GM12878 (cell line): ENCODE data around the gene SSBP4. TPM values are rescaled to one million over a fixed set of nuclear protein-coding genes. Genes with fewer than 3 reads are reported as not detected.

ENCODE experiments used
- ATAC-seq: fragments of 200-7000 bp; cut with Tn5 transposase; 3 replicates; pipeline ENCODE4 v1.9.1; 2020; ENCODE audit warnings: mild to moderate bottlenecking, moderate library complexity
- BruUV-seq: library from RNA; stranded (reverse); fragments of 400-500 nt; replicated peaks from 2 replicates; lab custom pipeline; 2021; lab: Mats Ljungman, UMichigan
- CTCF ChIA-PET: fragments of 300-600 bp; sonication (Branson Sonifier 250); formaldehyde crosslinking; extraction: SDS; loops from one replicate; lab custom pipeline; 2021; ENCODE audit warnings: inconsistent platforms; lab: Yijun Ruan, JAX
- POLR2A ChIA-PET: fragments of 350-600 bp; formaldehyde crosslinking; extraction: SDS; loops from one replicate; lab custom pipeline; 2021; ENCODE audit warnings: inconsistent platforms; lab: Charles Lee
- RAD21 ChIA-PET: fragments of 300-600 bp; sonication (Branson Sonifier 250); formaldehyde crosslinking; loops from one replicate; lab custom pipeline; 2023; ENCODE audit warnings: antibody characterized with exemption; ENCODE audit not compliant: unreplicated experiment; lab: Charles Lee
- SMC1A ChIA-PET: fragments of 300-600 bp; sonication (Branson Sonifier 250); formaldehyde crosslinking; loops from one replicate; lab custom pipeline; 2023; ENCODE audit not compliant: unreplicated experiment, uncharacterized antibody; lab: Charles Lee
- DNase-seq: peaks from one replicate; pipeline ENCODE4 v3.0.0-alpha.2; 2011; ENCODE audit warnings: low read depth, low spot score
- FAIRE-seq: peaks from 3 replicates; lab custom pipeline; 2011; peaks lifted over from hg19 to GRCh38; lab: Jason Lieb, UNC
- H2AFZ ChIP-seq: 2 replicates; pipeline ENCODE4 v1.6.0; 2011; ENCODE audit warnings: low read depth, low read length, control low read depth; ENCODE audit not compliant: control insufficient read depth
- H3K27ac ChIP-seq: 2 replicates; pipeline ENCODE4 v1.5.1; 2011; ENCODE audit warnings: control low read depth; ENCODE audit not compliant: control insufficient read depth, insufficient read depth
- H3K27me3 ChIP-seq, 2 experiments: replicated peaks in 1 of 2; 2 replicates each; pipeline versions ENCODE4 v1.6.0 to v1.6.1; 2011; ENCODE audit warnings: low read length in 1 of 2; ENCODE audit not compliant: control insufficient read depth in 2 of 2, insufficient read depth in 2 of 2
- H3K36me3 ChIP-seq, 2 experiments: 2 replicates each; pipeline ENCODE4 v1.5.1; 2011; ENCODE audit warnings: low read length in 1 of 2; ENCODE audit not compliant: control insufficient read depth in 2 of 2, insufficient read depth in 2 of 2
- H3K4me1 ChIP-seq: 2 replicates; pipeline ENCODE4 v1.6.1; 2011; ENCODE audit warnings: mild to moderate bottlenecking, low read length, moderate library complexity, mixed read lengths; ENCODE audit not compliant: control insufficient read depth, insufficient read depth
- H3K4me2 ChIP-seq: 2 replicates; pipeline ENCODE4 v1.6.0; 2011; ENCODE audit warnings: control low read depth; ENCODE audit not compliant: control insufficient read depth, insufficient read depth
- H3K4me3 ChIP-seq: fragments of 200-600 bp; sonication (generic); 2 replicates; pipeline ENCODE4 v1.5.1; 2016
- H3K79me2 ChIP-seq: 2 replicates; pipeline ENCODE4 v1.6.0; 2011; ENCODE audit warnings: low read length; ENCODE audit not compliant: control insufficient read depth, insufficient read depth
- H3K9ac ChIP-seq: 2 replicates; pipeline ENCODE4 v1.8.0; 2011; ENCODE audit warnings: low read length, control low read depth, mixed read lengths; ENCODE audit not compliant: control insufficient read depth, insufficient read depth
- H3K9me3 ChIP-seq: replicated peaks from 3 replicates; pipeline ENCODE4 v1.5.1; 2011; ENCODE audit warnings: mild to moderate bottlenecking, low read length; ENCODE audit not compliant: control insufficient read depth, insufficient read depth
- H4K20me1 ChIP-seq: 2 replicates; pipeline ENCODE4 v1.6.0; 2011; ENCODE audit not compliant: control insufficient read depth, insufficient read depth
- FOXK2 ChIP-seq: fragments of 450-650 bp; IDR thresholded peaks from 2 replicates; pipeline ENCODE4 v1.6.1; 2017; ENCODE audit warnings: mild to moderate bottlenecking, moderate library complexity
- HDAC2 ChIP-seq: fragments of 200-600 bp; sonication (generic); IDR thresholded peaks from 2 replicates; pipeline ENCODE4 v1.6.1; 2017
- IRF4 ChIP-seq: IDR thresholded peaks from 2 replicates; pipeline ENCODE4 v1.6.1; 2011; ENCODE audit warnings: low read depth, low read length
- JUND ChIP-seq: IDR thresholded peaks from 2 replicates; pipeline ENCODE4 v1.6.1; 2012; ENCODE audit warnings: low read depth, mild to moderate bottlenecking, low read length, improper control_type of control experiment, moderate library complexity
- MYB ChIP-seq: fragments of 150-350 bp; IDR thresholded peaks from 2 replicates; pipeline ENCODE4 v1.6.1; 2014; ENCODE audit warnings: mild to moderate bottlenecking, low read depth, low read length, borderline replicate concordance
- MYC ChIP-seq: IDR thresholded peaks from 2 replicates; pipeline ENCODE4 v1.6.1; 2011; ENCODE audit warnings: mild to moderate bottlenecking, low read length, moderate library complexity, inconsistent platforms; ENCODE audit not compliant: insufficient read depth, insufficient replicate concordance, insufficient read length, severe bottlenecking
- REST ChIP-seq: IDR thresholded peaks from 2 replicates; pipeline ENCODE4 v1.6.1; 2012; ENCODE audit warnings: mild to moderate bottlenecking, low read depth, low read length
- RUNX3 ChIP-seq: IDR thresholded peaks from 2 replicates; pipeline ENCODE4 v1.6.1; 2012; ENCODE audit warnings: low read length, inconsistent platforms
- WGBS: methylation state at CpG from one replicate; pipeline ENCODE4 v1.1.6; 2016; ENCODE audit warnings: low lambda C conversion rate; ENCODE audit not compliant: insufficient replicate concordance, insufficient coverage; ENCODE audit errors: missing lambda C conversion rate; 5-methylcytosine and 5-hydroxymethylcytosine counted together
- in situ Hi-C: fragments of 300-500 bp; cut with MboI; formaldehyde crosslinking; loops from 9 replicates; pipeline ENCODE4 v1.14.3; 2018; ENCODE audit warnings: mixed read lengths
- intact Hi-C: fragments of 100-400 bp; cut with micrococcal nuclease; formaldehyde crosslinking; loops from one replicate; pipeline ENCODE4 v1.14.2; 2022; ENCODE audit not compliant: unreplicated experiment
- polyA plus RNA-seq, 11 experiments: library from polyadenylated mRNA; depleted of rRNA in 4 of 11; unstranded in 6 of 11; stranded (reverse) in 5 of 11; fragments of >200 nt; fragmentation: Nextera tagmentation in 4 of 11; fragmentation: Illumina TruSeq in 1 of 11; extraction: Ambion mirVana in 4 of 11; extraction: Trizol in 1 of 11; gene quantifications; 1 replicate in 1 of 11; 2 replicates in 10 of 11; pipeline versions ENCODE4 v1.2.1 to v1.2.3, GENCODE V29; 2011 to 2016; ENCODE audit warnings: inconsistent platforms in 2 of 11, missing spikeins in 2 of 11, low read depth in 1 of 11
- total RNA-seq, 4 experiments: library from RNA; depleted of rRNA in 3 of 4; stranded (reverse); fragments of >200 nt in 3 of 4; fragmentation: Illumina TruSeq in 1 of 4; extraction: Trizol in 1 of 4; gene quantifications; 2 replicates each; pipeline versions ENCODE4 v1.2.1 to v1.2.3, GENCODE V29; 2013 to 2021

The SSBP4 gene
- total and polyA plus RNA-seq, 10 of the 15 experiments (the other 5 are each of a cell fraction or from before 2014, with no cell fraction given): 0.37 to 150 (median 38.9) TPM

DNA sequence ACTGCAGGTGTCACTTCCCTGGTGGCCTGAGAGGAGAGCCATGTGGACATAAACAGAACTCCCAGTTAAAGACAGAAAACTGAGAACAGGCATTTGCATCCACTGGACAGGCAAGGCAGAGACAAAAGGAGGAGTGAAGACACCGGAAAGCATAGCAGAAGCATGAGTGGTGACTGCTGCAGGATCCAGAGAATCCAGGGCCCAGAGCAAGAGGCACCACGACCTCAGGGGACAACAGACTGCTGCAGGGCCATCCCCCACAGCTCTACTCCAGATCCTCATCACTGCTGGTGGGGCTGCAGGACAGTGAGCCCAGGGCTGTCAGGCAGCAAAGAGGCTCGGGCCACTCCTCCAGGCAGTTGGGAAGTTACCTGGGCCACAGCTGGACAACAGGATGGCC is 33.2 kb downstream of the SSBP4 start:
- Histone ChIP-seq H3K9ac (no peak overlapping the region), H3K4me3 (no peak overlapping the region), H3K4me2 (no peak overlapping the region), H3K36me3 (peaks cover 17 to 33% of the 10 kb centered on the region in 2 experiments; a peak in 3 of 4 replicates), H2AFZ (no peak overlapping the region), H3K4me1 (no peaks in the 10 kb centered on the region), H4K20me1 (no peaks in the 10 kb centered on the region), H3K79me2 (no peaks in the 10 kb centered on the region), H3K9me3 (no peaks in the 10 kb centered on the region), H3K27ac (no peak overlapping the region), H3K27me3 (no peaks in the 10 kb centered on the region)
- TF ChIP-seq MYB (no peak), JUND (no peak), RUNX3 (no peak), HDAC2 (no peak), MYC (no peak), FOXK2 (no peak), REST (no peak), IRF4 (no peak)
- ChIA-PET SMC1A (no interaction called here), POLR2A (interaction anchor here (0.6 kb wide), 1 partner anchor 455 kb away, joined by 4 read pairs; no protein-coding TSS in a partner anchor), RAD21 (interaction anchor here (0.6 to 1.4 kb wide), 3 partner anchors 68 to 932 kb away, joined by 3 to 4 read pairs (median 3); no protein-coding TSS in a partner anchor), CTCF (interaction anchor here (0.5 to 2.4 kb wide), 4 partner anchors 9 to 224 kb away, joined by 3 to 12 read pairs (median 6); no protein-coding TSS in a partner anchor)
- BruUV-seq: no TSS peak
- intact Hi-C loops (loop anchor here (10.0 kb wide), 1 partner anchor 392 kb away; no protein-coding TSS in a partner anchor), in situ Hi-C loops (loop anchor here (10.0 to 25.0 kb wide), 2 partner anchors 222 to 410 kb away; no protein-coding TSS in a partner anchor)
- FAIRE-seq (no peak), ATAC-seq (no peak), DNase-seq (no peak)
- 47% methylated on average over 3 of the region's 3 CpGs for WGBS
